Mesenteric fat pad (tissue), 1 donor: ENCODE measurements around the gene CPNE5. TPM values are rescaled to one million over a fixed set of nuclear protein-coding genes. Genes with fewer than 3 reads are reported as not detected.

ENCODE experiments used
- total RNA-seq: library from RNA; stranded (reverse); fragmentation: NEBNext Ultra II Directional; extraction: Animal tissue kit (Norgen Biotek cat#: 25700); gene quantifications from one replicate; pipeline ENCODE4 v1.2.1, GENCODE V29; 2021
- donor health status: DM: yes; HTN: yes; CAD: no.

The CPNE5 gene
- total RNA-seq, 1 donor from 2014 or later = 2.8 TPM

Other genes starting within 250 kb of the CPNE5 start
- gene SRSF3, start 245.1 kb downstream of the CPNE5 start, total RNA-seq = 214 TPM
- 245 TPM for gene CDKN1A, start 160.7 kb downstream of the CPNE5 start, total RNA-seq
- gene RAB44, start 141.6 kb downstream of the CPNE5 start, total RNA-seq = 0.35 TPM
- gene PPIL1, start 35.4 kb upstream of the CPNE5 start, total RNA-seq = 21.2 TPM
- 61.6 TPM for gene C6orf89, start 46.5 kb upstream of the CPNE5 start, total RNA-seq
- gene PI16, start 115.3 kb upstream of the CPNE5 start, total RNA-seq = 22.5 TPM
- 169 TPM for gene MTCH1, start 146.8 kb upstream of the CPNE5 start, total RNA-seq
- gene FGD2, start 166.2 kb upstream of the CPNE5 start, total RNA-seq = 32.6 TPM